Endothelial cell of umbilical vein (primary cell): Measurements from ENCODE around the gene TLNRD1. TPM values are rescaled to one million over a fixed set of nuclear protein-coding genes. Genes with fewer than 3 reads are reported as not detected.

Experiments
- BruUV-seq: library from RNA; stranded (reverse); fragments of 400-500 nt; replicated peaks from 2 replicates; lab custom pipeline; 2021; lab: Mats Ljungman, UMichigan
- CTCF ChIA-PET: fragments of 300-600, 350-600 bp; sonication (Branson Sonifier 250); formaldehyde crosslinking; loops from one replicate; lab custom pipeline; 2021; ENCODE audit warnings: antibody characterized with exemption, inconsistent platforms; lab: Charles Lee
- POLR2A ChIA-PET: fragments of 300-600, 350-600 bp; sonication (Branson Sonifier 250); formaldehyde crosslinking; loops from one replicate; lab custom pipeline; 2021; ENCODE audit warnings: antibody characterized with exemption, inconsistent platforms; lab: Charles Lee
- DNase-seq: peaks from one replicate; pipeline ENCODE4 v3.0.0-alpha.2; 2011; ENCODE audit warnings: low read depth, low spot score
- FAIRE-seq: peaks from 2 replicates; lab custom pipeline; 2011; peaks lifted over from hg19 to GRCh38; lab: Jason Lieb, UNC
- H2AFZ ChIP-seq: 2 replicates; pipeline ENCODE4 v1.6.0; 2012; ENCODE audit warnings: low read depth, low read length, control low read depth, inconsistent platforms
- H3K27ac ChIP-seq: 2 replicates; pipeline ENCODE4 v1.5.1; 2011; ENCODE audit warnings: low read depth, mild to moderate bottlenecking, control low read depth, low read length, moderate library complexity; ENCODE audit not compliant: insufficient read depth
- H3K27me3 ChIP-seq, 2 experiments: 2 replicates each; pipeline versions ENCODE4 v1.6.0 to v1.6.1; 2011; ENCODE audit warnings: low read length in 2 of 2, mixed read lengths in 1 of 2; ENCODE audit not compliant: control insufficient read depth in 2 of 2, insufficient read depth in 2 of 2
- H3K36me3 ChIP-seq, 2 experiments: 2 replicates in 1 of 2; 3 replicates in 1 of 2; pipeline ENCODE4 v1.5.1; 2011; ENCODE audit warnings: low read length in 2 of 2, mild to moderate bottlenecking in 1 of 2, moderate library complexity in 1 of 2; ENCODE audit not compliant: control insufficient read depth in 2 of 2, insufficient read depth in 2 of 2; ENCODE audit errors: extremely low read depth in 1 of 2
- H3K4me1 ChIP-seq: 3 replicates; pipeline ENCODE4 v1.5.1; 2011; ENCODE audit warnings: mild to moderate bottlenecking, low read length; ENCODE audit not compliant: control insufficient read depth, insufficient read depth; ENCODE audit errors: extremely low read depth
- H3K4me2 ChIP-seq: 2 replicates; pipeline ENCODE4 v1.6.1; 2011; ENCODE audit warnings: low read length, control low read depth, mixed read lengths; ENCODE audit not compliant: insufficient read depth
- H3K4me3 ChIP-seq, 3 experiments: fragments of 200-600 bp in 1 of 3; sonication (generic), shearing (Covaris generic) in 1 of 3; replicated peaks in 1 of 3; 2 replicates each; pipeline ENCODE4 v1.5.1; 2011 to 2016; ENCODE audit warnings: control low read depth in 3 of 3, low read length in 3 of 3, mild to moderate bottlenecking in 2 of 3, inconsistent platforms in 1 of 3, low read depth in 1 of 3, moderate library complexity in 1 of 3; ENCODE audit not compliant: insufficient read depth in 1 of 3
- H3K79me2 ChIP-seq: 2 replicates; pipeline ENCODE4 v1.6.0; 2012; ENCODE audit warnings: low read length, inconsistent platforms; ENCODE audit not compliant: control insufficient read depth, insufficient read depth
- H3K9ac ChIP-seq: replicated peaks from 2 replicates; pipeline ENCODE3; 2011; ENCODE audit warnings: low read length, control low read depth; ENCODE audit not compliant: insufficient read depth; ENCODE audit errors: extremely low read depth
- H3K9me1 ChIP-seq: replicated peaks from 3 replicates; pipeline ENCODE4 v1.6.0; 2011; ENCODE audit warnings: mild to moderate bottlenecking, low read length; ENCODE audit not compliant: control insufficient read depth, insufficient read depth; ENCODE audit errors: extremely low read depth
- H3K9me3 ChIP-seq: replicated peaks from 2 replicates; pipeline ENCODE4 v1.5.1; 2012; ENCODE audit warnings: low read length, inconsistent platforms; ENCODE audit not compliant: control insufficient read depth, insufficient read depth
- H4K20me1 ChIP-seq: replicated peaks from 2 replicates; pipeline ENCODE3; 2011; ENCODE audit warnings: mild to moderate bottlenecking, low read length; ENCODE audit not compliant: control insufficient read depth, insufficient read depth; ENCODE audit errors: extremely low read depth
- EZH2 ChIP-seq: IDR thresholded peaks from 2 replicates; pipeline ENCODE4 v1.6.1; 2012; ENCODE audit warnings: borderline replicate concordance, low read depth, mild to moderate bottlenecking, moderate library complexity, low read length, inconsistent platforms; ENCODE audit not compliant: severe bottlenecking
- FOS ChIP-seq: IDR thresholded peaks from 2 replicates; pipeline ENCODE4 v1.6.1; 2011; ENCODE audit warnings: mild to moderate bottlenecking, low read length, moderate library complexity, borderline replicate concordance; ENCODE audit not compliant: insufficient read depth
- GATA2 ChIP-seq: IDR thresholded peaks from 2 replicates; pipeline ENCODE4 v1.7.0; 2011; ENCODE audit warnings: low read depth, mild to moderate bottlenecking, moderate library complexity, mixed read lengths, low read length; ENCODE audit not compliant: insufficient read length, insufficient read depth
- JUN ChIP-seq: IDR thresholded peaks from 2 replicates; pipeline ENCODE4 v1.6.1; 2011; ENCODE audit warnings: borderline replicate concordance, low read depth; ENCODE audit not compliant: insufficient read length, insufficient read depth
- MYC ChIP-seq: IDR thresholded peaks from one replicate; pipeline ENCODE4 v1.6.1; 2011; ENCODE audit warnings: mild to moderate bottlenecking, low read depth, low read length
- POLR2A ChIP-seq: IDR thresholded peaks from 2 replicates; pipeline ENCODE4 v1.6.1; 2012; ENCODE audit warnings: low read depth, mild to moderate bottlenecking, control low read depth, low read length
- dilution Hi-C: fragments of 300-500 bp; cut with MboI; formaldehyde crosslinking; loops from one replicate; pipeline ENCODE4 v1.15.0; 2019; ENCODE audit warnings: low sequenced_read_pairs; ENCODE audit not compliant: extremely low pct_ligation_motif_present
- intact Hi-C: fragments of 100-400 bp; cut with micrococcal nuclease; formaldehyde crosslinking; loops from one replicate; pipeline ENCODE4 v1.10.0; 2022
- polyA plus RNA-seq, 4 experiments: library from polyadenylated mRNA; depleted of rRNA in 3 of 4; stranded (reverse) in 3 of 4; unstranded in 1 of 4; fragments of >200 nt; gene quantifications; 2 replicates each; pipeline versions ENCODE4 v1.2.1 to v1.2.3, GENCODE V29; 2011 to 2012; ENCODE audit warnings: missing spikeins in 1 of 4
- total RNA-seq: library from RNA; stranded (reverse); gene quantifications from 2 replicates; pipeline ENCODE4 v1.2.3, GENCODE V29; 2021
- TF ChIP-seq, protein P1 (sequence below): IDR thresholded peaks from 2 replicates; pipeline ENCODE4 v1.6.1; 2011; ENCODE audit not compliant: insufficient read depth, insufficient read length
- TF ChIP-seq, protein P2 (sequence below), 2 donors: IDR thresholded peaks; 1 replicate in 1 of 2; 2 replicates in 1 of 2; pipeline ENCODE4 v1.5.1; 2011; ENCODE audit warnings: low read length in 2 of 2, mild to moderate bottlenecking in 2 of 2, moderate library complexity in 2 of 2, control low read depth in 1 of 2, inconsistent platforms in 1 of 2, low read depth in 1 of 2; ENCODE audit not compliant: insufficient read depth in 1 of 2; ENCODE audit errors: extremely low read depth in 1 of 2

TLNRD1 gene
- total and polyA plus RNA-seq, 2 donors (not counting 3 experiments of a cell fraction or from before 2014, with no cell fraction given) = 17.8 to 33.0 TPM

DNA sequence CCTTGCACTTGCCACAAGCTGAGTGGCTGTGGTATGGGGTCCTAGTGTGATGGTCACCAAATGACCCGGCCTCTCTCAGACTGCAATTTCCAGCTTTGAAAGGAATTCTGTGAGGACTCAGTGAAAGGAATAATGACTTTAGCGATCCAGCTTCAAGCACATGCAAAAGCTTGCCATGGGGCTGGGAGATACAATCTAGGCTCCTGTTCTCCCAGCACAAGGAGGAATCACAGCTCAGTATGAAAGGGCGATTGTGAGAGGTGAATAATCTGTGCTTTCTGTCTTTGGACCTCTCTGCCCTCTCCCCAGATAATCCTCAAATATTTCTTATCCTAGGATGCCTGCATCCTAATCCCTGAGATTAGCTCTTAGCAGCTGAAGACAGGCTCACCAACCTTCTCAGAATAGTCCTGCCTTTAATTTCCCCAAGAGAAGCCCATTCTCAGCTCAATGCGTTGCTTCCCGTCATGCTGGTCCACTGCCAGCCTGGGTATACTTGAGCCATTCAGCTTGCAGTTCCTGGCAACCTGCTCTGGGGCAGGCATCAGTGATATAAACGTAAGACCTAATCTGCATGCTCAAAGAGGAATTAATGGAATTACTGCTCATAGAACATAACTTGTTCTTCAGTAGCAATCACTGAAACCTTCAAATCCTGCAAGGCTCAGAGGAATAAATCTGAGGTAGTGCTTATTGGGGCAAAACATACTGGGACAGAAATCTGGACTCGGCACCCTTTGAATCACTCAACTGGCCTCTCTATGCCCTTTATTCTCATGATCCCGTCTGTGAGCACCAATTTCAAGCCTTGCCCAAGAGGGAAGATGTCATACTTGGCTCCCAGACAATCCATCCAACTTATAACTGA is 15.1 kb downstream of the TLNRD1 start:
- FAIRE-seq (no peak), DNase-seq (no peak)
- ChIA-PET POLR2A (no interaction called here), CTCF (interaction anchor here (0.9 to 1.4 kb wide), 3 partner anchors 12 to 250 kb away, joined by 3 read pairs; no protein-coding TSS in a partner anchor)
- no TSS peak for BruUV-seq
- H3K36me3 ChIP-seq = no peaks in the 10 kb centered on the region
- H3K4me2 ChIP-seq = no peak overlapping the region
- H4K20me1 ChIP-seq = no peaks in the 10 kb centered on the region
- no peaks in the 10 kb centered on the region for H3K9me3 ChIP-seq
- H3K27ac ChIP-seq = no peak overlapping the region
- dilution Hi-C loops = no loop called here
- no peak for TF ChIP-seq FOS
- TF ChIP-seq, protein P1, sequence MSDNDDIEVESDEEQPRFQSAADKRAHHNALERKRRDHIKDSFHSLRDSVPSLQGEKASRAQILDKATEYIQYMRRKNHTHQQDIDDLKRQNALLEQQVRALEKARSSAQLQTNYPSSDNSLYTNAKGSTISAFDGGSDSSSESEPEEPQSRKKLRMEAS = no peak
- TF ChIP-seq POLR2A = no peak
- TF ChIP-seq JUN = no peak
- no peak for TF ChIP-seq MYC
- TF ChIP-seq GATA2 = no peak
- TF ChIP-seq, protein P2, sequence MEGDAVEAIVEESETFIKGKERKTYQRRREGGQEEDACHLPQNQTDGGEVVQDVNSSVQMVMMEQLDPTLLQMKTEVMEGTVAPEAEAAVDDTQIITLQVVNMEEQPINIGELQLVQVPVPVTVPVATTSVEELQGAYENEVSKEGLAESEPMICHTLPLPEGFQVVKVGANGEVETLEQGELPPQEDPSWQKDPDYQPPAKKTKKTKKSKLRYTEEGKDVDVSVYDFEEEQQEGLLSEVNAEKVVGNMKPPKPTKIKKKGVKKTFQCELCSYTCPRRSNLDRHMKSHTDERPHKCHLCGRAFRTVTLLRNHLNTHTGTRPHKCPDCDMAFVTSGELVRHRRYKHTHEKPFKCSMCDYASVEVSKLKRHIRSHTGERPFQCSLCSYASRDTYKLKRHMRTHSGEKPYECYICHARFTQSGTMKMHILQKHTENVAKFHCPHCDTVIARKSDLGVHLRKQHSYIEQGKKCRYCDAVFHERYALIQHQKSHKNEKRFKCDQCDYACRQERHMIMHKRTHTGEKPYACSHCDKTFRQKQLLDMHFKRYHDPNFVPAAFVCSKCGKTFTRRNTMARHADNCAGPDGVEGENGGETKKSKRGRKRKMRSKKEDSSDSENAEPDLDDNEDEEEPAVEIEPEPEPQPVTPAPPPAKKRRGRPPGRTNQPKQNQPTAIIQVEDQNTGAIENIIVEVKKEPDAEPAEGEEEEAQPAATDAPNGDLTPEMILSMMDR (IDR thresholded peaks at IDR 0.05; ENCODE audit: extremely low read depth in 1 of 2, insufficient read depth in 1 of 2, low read depth in 1 of 2, low read length in 2 of 2) = no peak
- no peak for TF ChIP-seq EZH2
- no peaks in the 10 kb centered on the region for H3K9me1 ChIP-seq
- no peaks in the 10 kb centered on the region for H3K79me2 ChIP-seq
- no peak overlapping the region for H3K4me3 ChIP-seq
- H2AFZ ChIP-seq = no peak overlapping the region
- H3K4me1 ChIP-seq = peaks cover 4% of the 10 kb centered on the region
- no peaks in the 10 kb centered on the region for H3K27me3 ChIP-seq
- no peak overlapping the region for H3K9ac ChIP-seq
- intact Hi-C loops = no loop called here
